ENCODE results near the gene STK33.

Gene STK33

DNA sequence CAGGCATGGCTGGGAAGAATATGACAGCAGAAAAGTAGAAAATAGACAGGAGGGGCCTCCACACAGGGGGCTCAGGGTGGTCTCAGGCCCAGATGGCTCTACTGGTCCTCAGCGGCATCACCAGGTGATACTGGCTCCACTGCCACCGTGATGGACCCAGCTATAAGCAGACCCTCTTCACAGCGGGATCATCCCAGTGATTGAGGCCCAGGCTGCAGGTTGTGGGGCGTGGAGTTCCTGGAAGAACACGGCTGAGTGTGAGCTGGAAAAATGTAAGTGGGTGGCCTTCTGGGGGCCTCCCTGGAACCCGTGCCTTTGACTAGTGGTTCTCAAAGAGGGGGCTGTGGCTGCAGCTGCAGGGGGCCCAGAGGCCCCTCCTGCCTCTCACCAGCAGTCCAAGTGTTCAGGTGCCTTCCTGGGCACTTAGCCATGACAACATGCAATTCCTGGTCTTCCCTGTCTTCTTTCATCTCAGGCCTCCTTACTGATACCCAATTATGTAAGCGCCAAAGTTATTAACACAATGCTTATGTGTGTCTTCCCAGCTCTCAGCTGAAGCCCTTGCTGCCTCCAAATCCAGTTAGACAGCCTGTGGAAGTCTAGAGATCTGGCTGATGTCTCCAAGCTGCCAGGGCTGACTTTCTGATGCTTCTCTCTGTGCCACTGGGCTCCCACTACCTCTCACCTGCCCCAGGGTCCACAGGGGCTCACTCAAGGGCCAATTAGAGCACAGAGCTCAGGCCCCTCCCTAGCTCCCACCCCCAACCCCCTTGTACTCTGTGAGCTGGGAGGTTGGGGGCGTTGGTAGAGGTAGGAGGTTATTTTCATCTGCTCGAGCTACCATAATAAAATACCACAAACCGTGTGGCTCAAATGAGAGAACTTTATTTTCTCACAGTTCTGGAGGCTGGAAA, 220.3 kb downstream of the STK33 start:
- DNase-seq (ENCODE audit: low read depth), result no peak

DNA sequence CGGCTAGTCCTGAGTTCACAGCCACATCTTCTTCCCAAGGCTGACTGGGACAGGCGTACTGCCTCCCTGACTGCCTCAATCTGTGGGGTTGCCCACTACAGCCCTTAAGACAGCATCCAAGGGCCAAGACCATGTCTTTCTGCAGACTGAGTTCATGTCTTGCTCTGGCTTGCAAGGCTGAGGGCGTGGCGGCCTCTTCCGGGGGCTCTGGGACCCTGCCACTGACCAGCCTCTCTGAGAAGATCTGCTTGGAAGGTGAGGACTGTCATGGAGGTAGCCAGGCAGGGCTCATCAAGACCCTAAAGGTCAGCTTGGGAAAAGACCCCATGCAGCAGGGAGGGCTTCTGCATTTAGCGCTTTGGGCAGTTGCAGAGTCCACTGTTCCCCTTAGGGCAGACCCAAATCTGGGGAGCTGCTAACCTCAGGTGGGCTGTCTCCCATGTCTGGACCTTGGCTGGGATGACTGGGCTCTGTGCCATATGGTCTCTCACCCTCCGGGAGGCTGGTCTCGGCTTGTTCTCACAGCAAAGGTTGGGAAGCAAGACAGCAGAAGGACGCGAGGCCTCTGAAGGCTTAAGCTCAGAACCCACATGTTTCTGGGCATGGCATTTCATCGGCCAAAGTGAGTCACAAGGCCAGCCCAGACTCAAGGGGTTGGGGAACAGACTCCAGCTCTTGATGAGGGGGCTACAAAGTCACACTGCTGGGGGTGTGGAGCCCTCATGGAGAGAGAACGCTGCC, 221.2 kb downstream of the STK33 start:
- no peak for DNase-seq (ENCODE audit: low read depth)

DNA sequence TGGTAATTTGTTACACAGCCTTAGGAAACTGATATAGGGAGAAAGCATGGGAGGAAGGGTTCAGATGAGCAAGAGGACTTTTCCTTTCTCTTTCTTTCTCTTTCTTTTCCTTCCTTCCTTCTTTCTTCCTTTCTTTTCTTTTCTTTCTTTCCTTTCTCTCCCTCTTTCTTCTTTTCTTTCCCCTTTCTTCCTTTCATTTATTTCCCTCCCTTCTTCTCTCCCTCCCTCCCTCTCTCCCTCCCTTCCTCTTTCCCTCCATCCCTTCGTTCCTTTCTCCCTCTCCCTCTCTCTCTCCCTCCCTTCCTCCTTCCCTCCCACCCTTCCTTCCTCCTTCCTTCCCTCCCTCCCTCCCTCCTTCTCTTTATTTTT, 222.5 kb downstream of the STK33 start:
- no peak for DNase-seq (ENCODE audit: low read depth)

DNA sequence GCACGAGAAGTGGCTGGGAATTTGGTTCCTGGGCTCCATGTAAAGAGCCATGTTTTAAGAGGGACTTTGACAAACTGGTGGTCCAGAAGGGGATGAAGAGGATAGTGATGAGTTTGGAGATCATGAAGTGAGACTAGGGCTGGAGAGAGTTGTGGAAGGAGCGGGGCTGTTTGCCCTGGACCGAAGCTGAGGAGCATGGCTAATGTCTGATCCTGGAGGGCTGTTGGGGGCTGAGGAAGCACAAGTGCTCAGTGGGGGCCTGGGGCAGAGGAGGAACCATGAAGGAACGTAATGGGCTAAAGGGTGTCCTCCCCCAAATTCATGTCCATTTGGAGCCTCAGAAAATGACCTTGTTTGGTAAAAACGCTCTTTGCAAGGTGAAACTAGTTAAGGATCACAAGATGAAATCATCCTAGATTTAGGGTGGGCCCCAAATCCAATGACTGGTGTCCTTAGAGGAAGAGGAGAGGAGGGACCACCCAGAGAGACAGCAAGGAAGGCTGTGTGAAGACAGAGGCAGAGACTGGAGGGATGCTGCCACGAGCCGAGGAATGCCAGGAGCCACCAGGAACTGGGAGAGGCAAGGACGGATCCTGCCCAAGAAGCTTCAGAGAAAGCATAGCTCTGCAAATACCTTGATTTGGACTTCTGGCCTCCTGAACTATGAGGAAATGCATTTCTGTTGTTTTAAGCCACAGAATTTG, 223.1 kb downstream of the STK33 start:
- DNase-seq (ENCODE audit: low read depth), result no peak

DNA sequence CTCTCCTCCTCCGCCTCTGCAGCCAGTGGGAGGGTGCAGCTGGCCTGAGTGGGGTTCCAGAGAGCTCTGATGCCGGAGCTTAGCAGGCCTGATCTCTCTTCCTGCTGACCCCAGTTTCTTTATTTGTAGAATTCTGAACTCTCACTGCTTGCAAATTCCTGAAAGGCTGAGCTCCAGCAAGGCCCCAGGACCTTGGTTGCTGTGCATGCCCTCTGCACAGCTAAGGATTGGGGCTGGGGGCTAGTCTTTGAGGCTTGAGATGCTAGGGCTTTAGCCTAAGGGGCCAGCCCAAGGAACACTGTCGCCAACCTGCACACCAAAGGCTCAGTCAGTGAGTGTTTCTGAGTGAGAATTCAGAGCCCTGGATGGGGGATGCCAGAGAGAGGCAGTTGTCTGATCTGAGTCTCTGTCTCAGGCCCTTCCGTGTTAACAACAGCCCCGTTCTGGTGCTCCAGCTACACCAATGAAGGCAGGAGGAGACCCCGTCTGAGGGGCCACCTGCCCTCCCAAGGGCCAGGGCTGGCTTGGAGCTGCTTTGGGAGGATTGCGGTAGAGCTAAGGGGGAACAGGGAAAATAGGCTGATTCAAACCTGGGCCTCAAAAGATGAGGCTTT, 224.3 kb downstream of the STK33 start:
- DNase-seq (ENCODE audit: low read depth), result no peak

DNA sequence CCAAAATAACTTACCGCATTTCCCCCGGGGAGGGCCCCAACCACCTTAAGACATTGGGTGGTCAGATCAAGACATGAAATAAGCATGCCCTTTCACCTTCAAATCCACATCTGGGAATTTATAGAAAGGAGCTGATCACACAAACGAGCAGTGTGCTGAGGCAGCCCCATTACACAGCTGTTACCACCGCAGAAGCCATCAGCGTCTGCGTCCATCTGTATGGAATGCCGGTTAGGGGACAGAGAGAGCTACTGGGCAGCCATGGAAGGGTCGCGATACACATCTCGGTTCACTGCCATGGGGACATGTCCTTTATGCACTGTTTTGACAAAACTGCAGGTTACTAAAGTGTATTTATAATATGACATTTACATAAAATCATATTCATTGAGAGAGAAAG, 225.3 kb downstream of the STK33 start:
- no peak for DNase-seq (ENCODE audit: low read depth)

DNA sequence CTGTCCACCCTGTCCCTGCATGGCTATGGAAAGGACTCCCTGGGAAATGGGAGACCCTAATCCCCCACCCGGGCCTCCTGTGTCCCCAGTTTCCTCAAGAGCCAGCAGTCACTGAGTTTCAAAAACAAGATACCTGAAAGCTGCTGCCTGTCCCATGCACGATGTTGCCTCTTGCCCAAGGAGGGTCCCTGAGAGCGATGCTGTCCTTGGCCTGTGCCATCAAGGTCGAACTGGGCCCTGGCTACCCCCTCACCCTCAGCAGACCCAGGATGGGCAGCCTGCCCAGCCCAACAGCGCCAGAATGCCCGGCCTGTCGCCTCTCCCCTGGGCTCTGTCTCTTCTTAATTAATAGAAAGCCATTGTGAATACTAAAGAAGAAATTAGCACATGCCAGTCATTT, 225.8 kb downstream of the STK33 start:
- DNase-seq (ENCODE audit: low read depth), result no peak

DNA sequence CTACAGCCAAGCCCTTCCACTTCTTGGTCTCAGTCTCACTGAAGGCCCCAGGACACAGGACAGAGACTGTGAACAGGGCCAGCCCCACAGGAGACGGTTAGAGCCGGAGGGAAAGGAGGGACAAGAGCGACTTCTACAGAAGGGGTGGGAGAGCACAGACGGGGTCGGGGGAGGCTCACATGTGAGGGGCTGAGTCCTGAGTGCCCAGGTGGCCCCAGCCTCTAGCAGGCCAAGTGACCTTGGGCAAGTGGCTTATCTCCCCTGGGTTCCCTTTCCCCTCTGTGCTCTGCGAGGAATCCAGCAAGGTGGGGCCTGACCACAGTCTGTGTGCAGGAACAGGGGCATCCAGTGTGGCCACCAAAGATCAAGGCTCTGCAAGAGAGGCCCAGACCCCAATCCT, 227.7 kb downstream of the STK33 start:
- no peak for DNase-seq (ENCODE audit: low read depth)

DNA sequence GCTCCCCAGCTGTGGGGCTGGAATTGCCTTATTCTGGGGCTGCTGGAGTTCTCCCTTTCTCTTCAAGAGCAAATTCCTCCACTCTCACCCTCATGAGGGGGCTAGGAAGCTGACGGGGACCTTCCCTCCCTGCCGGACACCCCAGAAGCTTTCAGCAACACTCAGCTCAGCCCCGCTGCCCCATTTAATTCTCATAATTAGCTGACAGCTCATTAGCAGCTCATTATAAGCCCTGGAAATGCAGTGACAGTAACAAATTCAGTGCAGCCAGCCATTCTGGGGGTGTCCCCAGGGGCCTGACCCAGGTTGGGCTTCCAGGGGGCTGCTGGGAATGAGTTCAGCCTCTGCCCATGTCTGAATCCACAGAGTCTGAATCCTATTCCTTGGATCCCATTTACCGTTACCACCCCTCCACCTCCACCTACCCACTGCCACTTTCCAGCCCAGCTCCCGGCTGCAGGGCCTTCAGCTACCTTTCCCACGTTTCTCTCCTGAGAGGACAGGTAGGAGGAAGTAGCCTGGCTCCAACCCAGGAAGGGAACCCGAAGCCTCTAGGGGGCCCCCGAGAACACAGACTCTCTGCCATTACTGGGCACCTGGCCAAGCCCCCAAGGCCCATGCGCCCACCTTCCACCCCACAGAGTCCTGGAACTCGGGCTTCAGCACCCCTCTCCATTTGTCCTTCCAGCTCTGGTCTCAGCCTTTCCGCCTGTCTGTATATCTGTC, 228.6 kb downstream of the STK33 start:
- DNase-seq (ENCODE audit: low read depth), result no peak

DNA sequence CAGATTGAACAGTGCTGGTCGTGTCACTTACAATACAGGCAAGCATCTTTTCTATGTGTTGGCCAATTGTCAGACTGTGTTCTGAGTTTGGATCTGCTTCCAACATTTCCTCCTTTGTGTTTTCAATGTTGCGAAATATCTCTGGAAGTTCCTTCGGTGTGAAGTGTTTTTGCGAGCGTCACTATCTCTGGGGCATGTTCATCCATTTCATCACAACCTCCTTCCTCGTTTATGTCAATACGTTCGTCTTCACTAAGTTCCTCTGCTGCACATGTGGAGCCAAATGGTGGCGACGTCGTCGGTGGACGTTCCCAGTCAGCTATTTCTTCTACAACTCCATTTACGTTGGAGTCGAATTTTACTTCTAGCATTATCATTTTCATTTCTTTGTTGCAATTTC, 230.1 kb downstream of the STK33 start:
- no peak for DNase-seq (ENCODE audit: low read depth)

DNA sequence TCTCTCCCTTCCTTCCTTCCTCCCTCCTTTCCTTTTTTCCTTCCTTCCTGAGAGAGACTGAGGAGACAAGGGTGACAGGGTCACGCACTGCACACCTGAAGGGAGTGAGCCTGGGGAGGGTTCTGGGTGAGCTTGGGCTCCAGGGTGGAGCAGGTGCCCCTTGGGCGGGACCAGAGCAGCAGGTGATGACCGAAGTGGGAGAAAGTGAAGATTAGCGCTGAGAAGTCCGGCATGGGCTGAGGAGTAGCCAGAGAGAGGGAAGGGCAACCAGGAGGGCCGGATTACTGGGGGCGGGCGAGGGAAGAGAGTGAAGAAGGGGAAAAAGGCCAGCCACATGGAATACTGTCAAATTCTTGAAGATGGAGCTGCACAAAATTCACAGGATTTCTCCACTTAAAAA, 231.1 kb downstream of the STK33 start:
- no peak for DNase-seq (ENCODE audit: low read depth)

DNA sequence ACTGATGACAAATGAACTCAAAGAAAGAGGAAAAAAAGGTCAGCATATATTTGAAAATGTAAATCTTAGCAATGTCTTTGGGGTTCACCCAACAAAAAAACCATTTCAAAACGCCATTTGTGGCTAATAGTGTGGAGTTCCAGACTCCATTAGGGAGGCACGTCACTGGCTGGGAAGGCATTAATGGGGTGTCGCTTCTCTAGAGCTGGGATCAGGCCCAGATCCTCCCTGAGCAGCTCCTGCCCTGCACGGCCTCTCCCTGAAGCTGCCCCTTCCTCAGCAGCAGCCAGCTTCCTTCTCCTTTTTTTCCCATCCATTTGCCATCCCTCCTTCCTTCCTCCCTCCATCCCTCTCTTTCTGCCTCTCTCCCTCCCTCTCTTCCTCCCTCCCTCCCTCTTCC, 231.5 kb downstream of the STK33 start:
- no peak for DNase-seq (ENCODE audit: low read depth)

DNA sequence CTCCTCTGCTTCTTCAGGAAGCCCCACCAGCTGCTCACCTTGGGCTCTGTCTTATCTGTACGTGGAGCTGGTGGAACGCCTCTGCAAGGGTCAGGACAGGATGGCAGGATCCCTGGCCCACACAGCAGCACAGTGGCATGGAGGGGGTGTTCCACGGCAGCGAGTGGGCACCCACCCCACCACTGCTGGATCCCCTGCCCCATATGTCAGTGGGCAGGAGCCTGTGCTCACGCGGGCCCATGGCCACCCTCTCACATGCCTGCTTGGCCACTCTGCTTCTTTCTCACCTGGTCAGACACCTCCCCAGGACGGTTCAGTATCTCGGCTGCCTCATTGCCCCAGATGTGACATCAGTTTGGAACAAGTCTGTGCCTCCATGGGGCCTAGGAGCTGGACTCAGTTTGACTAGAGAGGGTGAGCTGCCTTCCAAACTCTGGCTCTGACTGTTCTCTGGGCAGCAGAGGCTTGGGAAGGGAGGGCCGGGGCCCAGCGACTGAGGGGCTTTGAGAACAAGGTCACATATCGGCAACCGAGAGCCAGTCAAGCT, 232.3 kb downstream of the STK33 start:
- no peak for DNase-seq (ENCODE audit: low read depth)

DNA sequence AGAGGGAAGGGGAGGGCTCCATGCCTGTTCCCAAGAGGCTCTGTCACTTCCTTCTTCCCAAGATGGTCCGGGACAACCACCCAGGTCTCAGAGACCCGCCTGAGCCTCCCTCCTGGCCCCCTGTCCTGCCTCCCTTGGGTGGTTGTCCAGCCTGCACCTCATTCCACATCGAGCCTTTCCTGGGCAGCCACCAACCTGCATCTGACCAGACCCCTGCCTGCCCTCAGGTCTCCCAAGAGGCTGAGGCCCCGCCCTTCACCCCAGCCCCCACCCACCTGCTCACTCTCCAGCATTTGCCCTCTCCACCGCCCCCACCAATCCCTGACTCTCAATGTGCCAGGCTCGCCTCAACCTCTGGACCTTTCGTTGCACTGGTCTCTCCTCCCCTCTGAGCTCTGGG, 232.8 kb downstream of the STK33 start:
- DNase-seq (ENCODE audit: low read depth), result no peak

DNA sequence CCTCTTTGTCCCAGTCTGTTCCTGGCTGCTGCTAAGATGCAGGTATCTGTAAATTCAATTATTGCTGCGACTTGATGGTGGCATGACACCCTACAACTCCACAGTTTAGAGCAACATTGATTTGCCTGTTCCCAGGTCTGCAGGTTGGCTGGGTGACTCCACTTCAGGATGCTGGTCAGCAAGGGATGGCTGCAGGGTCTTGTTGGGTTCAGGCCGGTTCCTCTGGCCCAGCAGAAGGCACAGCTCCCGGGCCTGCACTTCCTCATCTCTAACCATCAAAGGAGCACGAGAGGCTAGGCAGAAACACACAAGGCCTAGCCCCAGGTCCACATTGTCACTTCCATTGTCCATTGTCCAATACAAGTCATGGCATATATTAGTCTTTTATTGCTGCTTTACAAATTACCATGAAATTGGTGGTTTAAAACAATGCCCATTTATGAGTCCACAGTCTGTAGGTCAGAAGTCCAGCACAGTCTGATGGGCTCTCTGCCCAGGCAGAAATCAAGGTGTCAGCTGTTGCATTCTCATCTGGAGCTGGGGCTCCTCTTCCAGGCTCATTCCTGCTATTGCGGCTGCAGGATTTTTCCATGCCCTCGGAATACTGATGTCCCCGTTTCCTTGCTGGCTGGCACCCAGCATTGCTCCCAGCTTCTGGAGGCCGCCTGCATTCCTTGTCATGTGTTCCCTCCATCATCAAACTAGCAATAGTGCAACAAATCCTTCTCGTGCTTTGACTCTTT, 233.8 kb downstream of the STK33 start:
- no peak for DNase-seq (ENCODE audit: low read depth)

DNA sequence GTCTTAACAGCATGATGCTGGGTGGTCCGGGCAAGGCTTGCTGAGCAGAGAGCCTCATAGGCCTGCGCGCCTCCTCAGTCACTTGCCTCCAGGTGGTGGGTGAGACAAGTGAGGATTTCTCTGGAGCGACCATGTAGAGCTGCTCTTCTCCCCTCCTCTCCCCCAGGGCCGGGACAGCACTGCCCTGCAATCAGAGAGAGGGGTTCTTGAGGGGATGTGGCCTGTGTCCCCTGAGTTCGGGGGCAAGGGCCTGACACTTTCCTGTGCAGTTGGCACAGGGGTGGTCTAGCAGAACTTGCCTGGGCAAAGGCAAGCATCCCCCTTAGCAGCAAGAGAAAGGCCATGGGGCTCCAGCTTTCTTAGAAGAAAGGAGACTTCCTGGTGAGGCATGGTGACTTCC, 234.5 kb downstream of the STK33 start:
- no peak for DNase-seq (ENCODE audit: low read depth)

DNA sequence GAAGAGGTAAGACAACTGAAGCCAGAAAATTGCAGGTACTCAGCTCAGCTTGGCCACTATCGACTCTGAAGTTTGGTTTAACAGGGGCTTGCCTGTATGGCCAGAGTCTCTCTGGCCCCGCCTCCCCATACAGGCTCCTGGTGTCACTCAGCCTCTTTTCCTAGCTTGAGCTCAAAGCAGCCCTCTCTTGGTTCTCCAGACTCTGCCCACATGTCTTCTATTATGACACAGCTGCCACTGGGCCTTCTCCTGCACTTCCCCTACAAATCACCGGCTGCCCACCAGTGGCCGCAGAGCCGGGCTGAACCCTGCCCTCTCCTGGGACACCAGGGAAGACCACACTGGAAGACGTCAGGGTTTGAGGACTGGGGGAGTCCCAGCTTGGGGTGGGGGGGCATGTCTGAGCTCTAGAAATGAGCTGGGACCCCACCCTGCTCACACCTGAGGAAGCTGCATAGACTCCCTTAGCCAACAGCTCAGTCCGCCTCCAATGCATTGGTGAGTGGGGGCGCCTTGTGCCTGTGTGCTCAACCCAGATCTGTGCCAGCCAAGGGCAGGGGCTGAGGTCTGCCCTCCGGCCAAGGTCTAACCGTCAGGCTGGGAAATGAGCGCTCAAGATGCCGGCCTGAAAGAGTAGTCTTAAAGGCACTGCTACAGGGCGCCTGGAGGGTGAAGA, 236.0 kb downstream of the STK33 start:
- DNase-seq (ENCODE audit: low read depth), result no peak

DNA sequence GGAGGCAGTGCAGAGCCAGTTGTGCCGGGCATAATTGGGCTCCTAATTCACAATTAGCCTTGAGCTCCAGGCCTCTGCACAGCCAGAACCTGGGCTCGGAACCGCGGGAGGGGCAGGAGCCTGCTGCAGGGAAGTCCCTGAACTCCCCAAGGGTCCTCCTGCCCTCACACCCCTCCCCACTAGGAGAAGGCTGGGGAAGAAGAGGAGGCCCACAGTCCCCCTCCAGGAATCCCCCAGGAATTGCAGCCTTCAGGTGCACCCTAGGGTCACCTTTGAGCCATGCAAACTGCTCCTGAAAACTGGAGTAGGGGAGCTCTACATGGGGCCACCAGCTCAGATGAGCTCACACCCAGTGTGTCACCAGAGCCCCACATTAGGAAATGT, 236.5 kb downstream of the STK33 start:
- no peak for DNase-seq (ENCODE audit: low read depth)

DNA sequence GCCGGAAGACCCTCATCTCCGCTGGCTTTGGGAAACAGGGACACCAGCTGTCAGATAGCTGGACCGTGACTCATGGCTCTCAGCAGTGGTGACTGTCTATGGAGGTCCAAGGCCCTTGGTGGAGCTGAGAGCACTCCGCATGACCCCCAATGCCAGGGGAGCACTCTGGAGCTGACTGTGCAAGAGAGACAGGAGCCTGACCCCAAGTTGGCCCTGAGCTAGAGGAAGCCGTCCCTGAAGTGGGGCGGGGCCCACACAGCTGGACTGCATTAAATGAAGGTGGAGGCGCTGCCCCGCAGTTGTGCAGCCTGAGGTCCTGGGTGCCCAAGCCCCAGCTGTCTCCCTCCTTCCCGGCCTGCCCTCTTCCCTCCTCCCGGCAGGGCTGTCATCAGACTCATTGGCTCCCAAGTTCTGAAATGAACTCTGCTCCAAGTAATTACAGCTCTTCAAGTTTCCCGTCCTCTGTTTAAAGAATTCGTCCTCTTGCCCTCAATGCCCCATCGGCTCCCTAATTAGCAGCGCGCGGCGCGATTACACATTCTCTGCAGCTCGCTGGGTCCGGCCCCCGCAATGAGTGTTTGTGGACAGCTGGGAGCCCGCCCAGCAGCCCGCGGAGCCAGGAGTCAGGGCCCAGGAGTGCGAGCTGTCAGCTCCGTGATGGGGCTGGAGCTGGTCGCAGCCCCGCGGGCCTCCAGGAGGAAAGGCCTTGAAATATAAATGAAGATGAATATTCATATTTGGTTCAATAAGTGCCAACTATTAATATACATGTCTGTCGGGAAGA, 237.1 kb downstream of the STK33 start:
- DNase-seq (ENCODE audit: low read depth), result no peak
